HEK293 (cell line): ENCODE measurements around the gene ARL3.
A peak's percentile ranks its signal among the peaks of the same experiment; 100 is the strongest.

Experiments
- CTCF ChIA-PET: fragments of 350-600 bp; formaldehyde crosslinking; extraction: SDS; loops from one replicate; lab custom pipeline; 2021; ENCODE audit warnings: antibody characterized with exemption; lab: Yijun Ruan, JAX
- POLR2A ChIA-PET: fragments of 300-600 bp; formaldehyde crosslinking; extraction: SDS; loops from one replicate; lab custom pipeline; 2020; ENCODE audit warnings: antibody characterized with exemption, inconsistent platforms; lab: Yijun Ruan, JAX
- H3K27ac ChIP-seq: fragments of 200-500 bp; sonication (Bioruptor generic); 2 replicates; pipeline ENCODE4 v1.5.1; 2014; ENCODE audit warnings: low read depth, low read length, control low read depth, inconsistent platforms; ENCODE audit errors: extremely low read depth
- H3K36me3 ChIP-seq, 2 experiments: fragments of 200-500 bp in 1 of 2; sonication (Bioruptor generic) in 1 of 2; 1 replicate in 1 of 2; 2 replicates in 1 of 2; pipeline ENCODE4 v1.5.1; 2014 to 2017; ENCODE audit warnings: inconsistent platforms in 2 of 2, low read length in 2 of 2; ENCODE audit not compliant: control insufficient read depth in 2 of 2, insufficient read depth in 1 of 2
- H3K4me1 ChIP-seq: fragments of 200-500 bp; sonication (Bioruptor generic); 2 replicates; pipeline ENCODE4 v1.5.1; 2014; ENCODE audit warnings: mild to moderate bottlenecking, low read length, inconsistent platforms; ENCODE audit not compliant: control insufficient read depth, insufficient read depth
- H3K4me3 ChIP-seq: 2 replicates; pipeline ENCODE4 v1.5.1; 2011; ENCODE audit warnings: low read depth, mild to moderate bottlenecking, control low read depth, low read length, moderate library complexity
- H3K9me3 ChIP-seq: fragments of 200-500 bp; sonication (Bioruptor generic); 2 replicates; pipeline ENCODE4 v1.5.1; 2014; ENCODE audit warnings: low read depth, low read length, inconsistent platforms; ENCODE audit not compliant: control insufficient read depth, insufficient read depth
- FEZF1 ChIP-seq: fragments of 450-650 bp; formaldehyde crosslinking; IDR thresholded peaks from 2 replicates; pipeline ENCODE4 v1.5.1; 2016; ENCODE audit warnings: missing biosample characterization, missing genetic modification characterization
- GFI1B ChIP-seq: fragments of 450-650 bp; formaldehyde crosslinking; IDR thresholded peaks from 2 replicates; pipeline ENCODE4 v1.5.1; 2016; ENCODE audit warnings: missing biosample characterization, missing genetic modification characterization
- KLF8 ChIP-seq: fragments of 450-650 bp; formaldehyde crosslinking; IDR thresholded peaks from 2 replicates; pipeline ENCODE4 v1.5.1; 2016; ENCODE audit warnings: missing biosample characterization, missing genetic modification characterization
- SALL2 ChIP-seq: fragments of 450-650 bp; formaldehyde crosslinking; IDR thresholded peaks from 2 replicates; pipeline ENCODE4 v1.5.0; 2017; ENCODE audit warnings: missing biosample characterization, mild to moderate bottlenecking, missing genetic modification characterization, borderline replicate concordance
- SCRT1 ChIP-seq: fragments of 450-650 bp; formaldehyde crosslinking; IDR thresholded peaks from 2 replicates; pipeline ENCODE4 v1.5.1; 2016; ENCODE audit warnings: missing biosample characterization, missing genetic modification characterization, borderline replicate concordance
- SCRT2 ChIP-seq: fragments of 450-650 bp; formaldehyde crosslinking; IDR thresholded peaks from 2 replicates; pipeline ENCODE4 v1.5.1; 2016; ENCODE audit warnings: missing biosample characterization, missing genetic modification characterization
- ZBTB20 ChIP-seq: fragments of 450-650 bp; formaldehyde crosslinking; IDR thresholded peaks from 2 replicates; pipeline ENCODE4 v1.5.1; 2016; ENCODE audit warnings: missing biosample characterization, missing genetic modification characterization
- ZIC2 ChIP-seq: fragments of 450-650 bp; formaldehyde crosslinking; IDR thresholded peaks from 2 replicates; pipeline ENCODE4 v1.5.1; 2016; ENCODE audit warnings: missing biosample characterization, missing genetic modification characterization
- ZNF112 ChIP-seq: fragments of 450-650 bp; formaldehyde crosslinking; IDR thresholded peaks from 2 replicates; pipeline ENCODE4 v1.5.0; 2017; ENCODE audit warnings: missing biosample characterization, missing genetic modification characterization
- ZNF157 ChIP-seq: fragments of 450-650 bp; formaldehyde crosslinking; IDR thresholded peaks from 2 replicates; pipeline ENCODE4 v1.5.1; 2016; ENCODE audit warnings: missing biosample characterization, missing genetic modification characterization
- ZNF169 ChIP-seq: fragments of 450-650 bp; formaldehyde crosslinking; IDR thresholded peaks from 2 replicates; pipeline ENCODE4 v1.5.1; 2016; ENCODE audit warnings: missing biosample characterization, missing genetic modification characterization
- ZNF2 ChIP-seq: fragments of 450-650 bp; formaldehyde crosslinking; IDR thresholded peaks from 2 replicates; pipeline ENCODE4 v1.5.1; 2016; ENCODE audit warnings: missing biosample characterization, missing genetic modification characterization
- ZNF223 ChIP-seq: fragments of 450-650 bp; formaldehyde crosslinking; IDR thresholded peaks from 2 replicates; pipeline ENCODE4 v1.5.1; 2016; ENCODE audit warnings: missing biosample characterization, missing genetic modification characterization
- ZNF416 ChIP-seq: fragments of 450-650 bp; formaldehyde crosslinking; IDR thresholded peaks from 2 replicates; pipeline ENCODE4 v1.5.1; 2016; ENCODE audit warnings: missing biosample characterization, missing genetic modification characterization
- ZNF433 ChIP-seq: fragments of 450-650 bp; formaldehyde crosslinking; IDR thresholded peaks from 2 replicates; pipeline ENCODE4 v1.5.1; 2016; ENCODE audit warnings: missing biosample characterization, missing genetic modification characterization, low read depth
- ZNF561 ChIP-seq: fragments of 450-650 bp; IDR thresholded peaks from 2 replicates; pipeline ENCODE4 v1.5.1; 2018; ENCODE audit warnings: missing biosample characterization, missing genetic modification characterization, borderline replicate concordance
- ZNF571 ChIP-seq: fragments of 450-650 bp; formaldehyde crosslinking; IDR thresholded peaks from 2 replicates; pipeline ENCODE4 v1.5.0; 2017; ENCODE audit warnings: missing biosample characterization, missing genetic modification characterization
- ZNF658 ChIP-seq: fragments of 450-650 bp; formaldehyde crosslinking; IDR thresholded peaks from 2 replicates; pipeline ENCODE4; 2016; ENCODE audit warnings: missing biosample characterization, missing genetic modification characterization
- ZNF670 ChIP-seq: fragments of 450-650 bp; formaldehyde crosslinking; IDR thresholded peaks from 2 replicates; pipeline ENCODE4 v1.5.1; 2016; ENCODE audit warnings: missing biosample characterization, missing genetic modification characterization, low read depth
- ZNF76 ChIP-seq: fragments of 450-650 bp; formaldehyde crosslinking; IDR thresholded peaks from 2 replicates; pipeline ENCODE4; 2016; ENCODE audit warnings: low read depth, missing biosample characterization, missing genetic modification characterization, borderline replicate concordance
- ZNF785 ChIP-seq: fragments of 450-650 bp; formaldehyde crosslinking; IDR thresholded peaks from 2 replicates; pipeline ENCODE4 v1.5.1; 2016; ENCODE audit warnings: missing biosample characterization, missing genetic modification characterization
- TF ChIP-seq, protein P1 (sequence below): fragments of 450-650 bp; formaldehyde crosslinking; IDR thresholded peaks from 2 replicates; pipeline ENCODE4 v1.5.1; 2017; ENCODE audit warnings: missing biosample characterization, missing genetic modification characterization
- TF ChIP-seq, protein P2 (sequence below): fragments of 450-650 bp; IDR thresholded peaks from 2 replicates; pipeline ENCODE4 v1.5.1; 2018; ENCODE audit warnings: missing biosample characterization, mild to moderate bottlenecking, missing genetic modification characterization
- TF ChIP-seq, protein P3 (sequence below): fragments of 450-650 bp; formaldehyde crosslinking; IDR thresholded peaks from 2 replicates; pipeline ENCODE4 v1.5.1; 2016; ENCODE audit warnings: missing biosample characterization, missing genetic modification characterization
- TF ChIP-seq, protein P4 (sequence below): fragments of 450-650 bp; formaldehyde crosslinking; IDR thresholded peaks from 2 replicates; pipeline ENCODE4 v1.5.1; 2016; ENCODE audit warnings: missing biosample characterization, missing genetic modification characterization, borderline replicate concordance
- TF ChIP-seq, protein P5 (sequence below): fragments of 450-650 bp; formaldehyde crosslinking; IDR thresholded peaks from 2 replicates; pipeline ENCODE4 v1.5.1; 2017; ENCODE audit warnings: missing biosample characterization, mild to moderate bottlenecking, missing genetic modification characterization, moderate library complexity

Gene ARL3

DNA sequence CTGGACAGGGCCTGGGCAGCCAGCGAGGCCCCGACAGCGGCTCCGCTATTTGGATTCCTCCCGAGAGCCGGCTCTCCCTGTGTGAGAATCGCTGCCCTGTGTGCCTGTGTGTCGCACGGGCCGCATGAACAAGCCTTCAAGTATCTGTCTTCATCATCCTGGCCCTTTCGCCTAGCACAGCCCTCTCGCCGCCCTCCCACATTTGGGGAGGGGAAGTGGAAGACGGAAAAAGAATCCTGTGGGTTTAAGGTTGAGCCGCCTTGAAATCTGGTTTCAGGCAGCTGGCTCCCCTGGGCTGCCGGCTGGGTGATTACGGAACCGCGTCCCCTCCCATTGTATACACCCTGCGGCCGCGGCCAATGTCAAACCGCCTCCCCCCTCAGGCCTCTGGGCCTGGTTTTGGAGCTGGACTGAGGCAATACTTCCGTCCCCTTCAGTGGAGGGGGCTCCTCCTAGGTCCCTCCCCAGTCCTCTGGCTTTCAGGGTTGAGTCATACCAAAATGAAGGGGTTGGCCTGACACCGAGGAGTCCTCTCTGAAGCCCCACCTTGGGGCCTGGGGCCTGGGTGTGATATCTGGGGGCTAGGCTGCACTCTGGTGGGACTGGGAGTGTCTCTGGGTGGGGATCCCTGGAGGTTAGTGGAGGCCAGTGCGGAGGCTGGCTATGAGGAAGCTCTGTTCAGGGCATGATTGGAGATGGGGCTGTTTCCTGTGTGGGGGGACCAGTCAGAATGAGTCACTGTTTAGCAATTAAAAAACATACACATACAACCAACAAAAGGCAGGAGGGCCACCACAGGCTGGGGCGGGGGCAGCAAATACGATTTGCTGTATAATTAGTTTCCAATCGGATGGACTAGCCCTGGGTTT, 68.2 kb downstream of the ARL3 start (continued):
- TF ChIP-seq, protein P1, sequence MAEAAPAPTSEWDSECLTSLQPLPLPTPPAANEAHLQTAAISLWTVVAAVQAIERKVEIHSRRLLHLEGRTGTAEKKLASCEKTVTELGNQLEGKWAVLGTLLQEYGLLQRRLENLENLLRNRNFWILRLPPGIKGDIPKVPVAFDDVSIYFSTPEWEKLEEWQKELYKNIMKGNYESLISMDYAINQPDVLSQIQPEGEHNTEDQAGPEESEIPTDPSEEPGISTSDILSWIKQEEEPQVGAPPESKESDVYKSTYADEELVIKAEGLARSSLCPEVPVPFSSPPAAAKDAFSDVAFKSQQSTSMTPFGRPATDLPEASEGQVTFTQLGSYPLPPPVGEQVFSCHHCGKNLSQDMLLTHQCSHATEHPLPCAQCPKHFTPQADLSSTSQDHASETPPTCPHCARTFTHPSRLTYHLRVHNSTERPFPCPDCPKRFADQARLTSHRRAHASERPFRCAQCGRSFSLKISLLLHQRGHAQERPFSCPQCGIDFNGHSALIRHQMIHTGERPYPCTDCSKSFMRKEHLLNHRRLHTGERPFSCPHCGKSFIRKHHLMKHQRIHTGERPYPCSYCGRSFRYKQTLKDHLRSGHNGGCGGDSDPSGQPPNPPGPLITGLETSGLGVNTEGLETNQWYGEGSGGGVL (tag by site-specific recombination), result peak; percentile 96
- TF ChIP-seq, protein P2, sequence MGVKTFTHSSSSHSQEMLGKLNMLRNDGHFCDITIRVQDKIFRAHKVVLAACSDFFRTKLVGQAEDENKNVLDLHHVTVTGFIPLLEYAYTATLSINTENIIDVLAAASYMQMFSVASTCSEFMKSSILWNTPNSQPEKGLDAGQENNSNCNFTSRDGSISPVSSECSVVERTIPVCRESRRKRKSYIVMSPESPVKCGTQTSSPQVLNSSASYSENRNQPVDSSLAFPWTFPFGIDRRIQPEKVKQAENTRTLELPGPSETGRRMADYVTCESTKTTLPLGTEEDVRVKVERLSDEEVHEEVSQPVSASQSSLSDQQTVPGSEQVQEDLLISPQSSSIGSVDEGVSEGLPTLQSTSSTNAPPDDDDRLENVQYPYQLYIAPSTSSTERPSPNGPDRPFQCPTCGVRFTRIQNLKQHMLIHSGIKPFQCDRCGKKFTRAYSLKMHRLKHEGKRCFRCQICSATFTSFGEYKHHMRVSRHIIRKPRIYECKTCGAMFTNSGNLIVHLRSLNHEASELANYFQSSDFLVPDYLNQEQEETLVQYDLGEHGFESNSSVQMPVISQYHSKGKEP, result no peak
- TF ChIP-seq, protein P3, sequence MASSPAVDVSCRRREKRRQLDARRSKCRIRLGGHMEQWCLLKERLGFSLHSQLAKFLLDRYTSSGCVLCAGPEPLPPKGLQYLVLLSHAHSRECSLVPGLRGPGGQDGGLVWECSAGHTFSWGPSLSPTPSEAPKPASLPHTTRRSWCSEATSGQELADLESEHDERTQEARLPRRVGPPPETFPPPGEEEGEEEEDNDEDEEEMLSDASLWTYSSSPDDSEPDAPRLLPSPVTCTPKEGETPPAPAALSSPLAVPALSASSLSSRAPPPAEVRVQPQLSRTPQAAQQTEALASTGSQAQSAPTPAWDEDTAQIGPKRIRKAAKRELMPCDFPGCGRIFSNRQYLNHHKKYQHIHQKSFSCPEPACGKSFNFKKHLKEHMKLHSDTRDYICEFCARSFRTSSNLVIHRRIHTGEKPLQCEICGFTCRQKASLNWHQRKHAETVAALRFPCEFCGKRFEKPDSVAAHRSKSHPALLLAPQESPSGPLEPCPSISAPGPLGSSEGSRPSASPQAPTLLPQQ (tag by site-specific recombination), result 0 out of 2 replicates have a peak, but pooled peaks have one; percentile 38
- TF ChIP-seq ZNF561, result no peak; the same call in 1 of the 2 replicates
- no peak for TF ChIP-seq ZNF416 (tag by site-specific recombination)
- no peak for TF ChIP-seq ZNF2 (tag by site-specific recombination)
- no peak for TF ChIP-seq SALL2 (tag by site-specific recombination)
- TF ChIP-seq ZNF785, result no peak
- TF ChIP-seq, protein P4, sequence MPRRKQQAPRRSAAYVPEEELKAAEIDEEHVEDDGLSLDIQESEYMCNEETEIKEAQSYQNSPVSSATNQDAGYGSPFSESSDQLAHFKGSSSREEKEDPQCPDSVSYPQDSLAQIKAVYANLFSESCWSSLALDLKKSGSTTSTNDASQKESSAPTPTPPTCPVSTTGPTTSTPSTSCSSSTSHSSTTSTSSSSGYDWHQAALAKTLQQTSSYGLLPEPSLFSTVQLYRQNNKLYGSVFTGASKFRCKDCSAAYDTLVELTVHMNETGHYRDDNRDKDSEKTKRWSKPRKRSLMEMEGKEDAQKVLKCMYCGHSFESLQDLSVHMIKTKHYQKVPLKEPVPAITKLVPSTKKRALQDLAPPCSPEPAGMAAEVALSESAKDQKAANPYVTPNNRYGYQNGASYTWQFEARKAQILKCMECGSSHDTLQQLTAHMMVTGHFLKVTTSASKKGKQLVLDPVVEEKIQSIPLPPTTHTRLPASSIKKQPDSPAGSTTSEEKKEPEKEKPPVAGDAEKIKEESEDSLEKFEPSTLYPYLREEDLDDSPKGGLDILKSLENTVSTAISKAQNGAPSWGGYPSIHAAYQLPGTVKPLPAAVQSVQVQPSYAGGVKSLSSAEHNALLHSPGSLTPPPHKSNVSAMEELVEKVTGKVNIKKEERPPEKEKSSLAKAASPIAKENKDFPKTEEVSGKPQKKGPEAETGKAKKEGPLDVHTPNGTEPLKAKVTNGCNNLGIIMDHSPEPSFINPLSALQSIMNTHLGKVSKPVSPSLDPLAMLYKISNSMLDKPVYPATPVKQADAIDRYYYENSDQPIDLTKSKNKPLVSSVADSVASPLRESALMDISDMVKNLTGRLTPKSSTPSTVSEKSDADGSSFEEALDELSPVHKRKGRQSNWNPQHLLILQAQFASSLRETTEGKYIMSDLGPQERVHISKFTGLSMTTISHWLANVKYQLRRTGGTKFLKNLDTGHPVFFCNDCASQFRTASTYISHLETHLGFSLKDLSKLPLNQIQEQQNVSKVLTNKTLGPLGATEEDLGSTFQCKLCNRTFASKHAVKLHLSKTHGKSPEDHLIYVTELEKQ (tag by site-specific recombination), result no peak
- TF ChIP-seq ZNF670 (tag by site-specific recombination), result no peak
- no peak for TF ChIP-seq ZIC2 (tag by site-specific recombination)
- TF ChIP-seq ZNF157 (tag by site-specific recombination), result no peak
- no peak for TF ChIP-seq ZNF658 (tag by site-specific recombination)
- no peak for TF ChIP-seq ZNF76 (tag by site-specific recombination)
- peak; percentile 46 for TF ChIP-seq FEZF1 (tag by site-specific recombination)
- TF ChIP-seq ZNF571 (tag by site-specific recombination), result no peak
- TF ChIP-seq ZNF112 (tag by site-specific recombination), result no peak

DNA sequence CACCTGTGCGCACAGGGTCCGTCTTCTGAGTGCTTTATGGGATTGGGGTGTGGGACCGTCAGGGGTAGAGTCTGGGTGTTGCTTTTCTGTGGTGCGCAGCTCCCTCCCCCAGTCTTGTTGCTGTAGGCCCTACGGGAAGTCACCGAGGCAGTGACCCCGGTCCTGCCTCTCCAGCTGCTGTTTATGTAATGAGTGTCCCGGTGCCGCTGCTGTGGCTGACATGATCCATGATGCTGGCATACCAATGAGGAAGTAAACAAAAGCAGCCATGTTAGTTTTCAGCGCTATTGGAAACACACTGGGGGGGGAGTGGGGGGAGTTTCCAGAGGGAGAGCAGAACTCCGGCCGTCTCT, 68.8 kb downstream of the ARL3 start:
- Histone ChIP-seq H3K4me3 (peak overlapping the region; percentile 69), H3K36me3 (peaks cover 0 to 18% of the 10 kb centered on the region in 2 experiments; a peak in 1 of 3 replicates), H3K27ac (peak overlapping the region; percentile 86), H3K9me3 (no peaks in the 10 kb centered on the region), H3K4me1 (peaks cover 16% of the 10 kb centered on the region)
- ChIA-PET POLR2A (interaction anchor here (0.6 to 3.5 kb wide), 13 partner anchors 12 to 415 kb away, joined by 3 to 24 read pairs (median 5); partner anchors contain the start of genes ACTR1A, ARL3, SFXN2 and SUFU), CTCF (interaction anchor here (1.0 to 1.8 kb wide), 5 partner anchors 18 to 69 kb away, joined by 3 to 11 read pairs (median 5); partner anchors contain the start of gene ARL3)
- TF ChIP-seq ZNF433 (tag by site-specific recombination) (no peak), ZNF169 (tag by site-specific recombination) (no peak), SCRT2 (tag by site-specific recombination) (no peak), ZNF223 (no peak), KLF8 (tag by site-specific recombination) (no peak), SCRT1 (tag by site-specific recombination) (no peak), GFI1B (tag by site-specific recombination) (no peak), ZBTB20 (peak; percentile 7)
- TF ChIP-seq, protein P5, sequence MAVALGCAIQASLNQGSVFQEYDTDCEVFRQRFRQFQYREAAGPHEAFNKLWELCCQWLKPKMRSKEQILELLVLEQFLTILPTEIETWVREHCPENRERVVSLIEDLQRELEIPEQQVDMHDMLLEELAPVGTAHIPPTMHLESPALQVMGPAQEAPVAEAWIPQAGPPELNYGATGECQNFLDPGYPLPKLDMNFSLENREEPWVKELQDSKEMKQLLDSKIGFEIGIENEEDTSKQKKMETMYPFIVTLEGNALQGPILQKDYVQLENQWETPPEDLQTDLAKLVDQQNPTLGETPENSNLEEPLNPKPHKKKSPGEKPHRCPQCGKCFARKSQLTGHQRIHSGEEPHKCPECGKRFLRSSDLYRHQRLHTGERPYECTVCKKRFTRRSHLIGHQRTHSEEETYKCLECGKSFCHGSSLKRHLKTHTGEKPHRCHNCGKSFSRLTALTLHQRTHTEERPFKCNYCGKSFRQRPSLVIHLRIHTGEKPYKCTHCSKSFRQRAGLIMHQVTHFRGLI (tag by site-specific recombination), result no peak
